Neural cell (in vitro differentiated cells): ENCODE measurements around the gene C14orf39.

Experiments used
- MXI1 ChIP-seq: fragments of 450-650 bp; conservative IDR thresholded peaks from 2 replicates; pipeline ENCODE4 v1.6.1; 2014; ENCODE audit warnings: antibody characterized with exemption, mild to moderate bottlenecking; ENCODE audit not compliant: poor library complexity, severe bottlenecking
- POLR2AphosphoS5 ChIP-seq: IDR thresholded peaks from 2 replicates; pipeline ENCODE4 v1.6.1; 2012
- TF ChIP-seq, protein P1 (sequence below): fragments of 450-650 bp; IDR thresholded peaks from 2 replicates; pipeline ENCODE4 v1.5.1; 2014; ENCODE audit warnings: antibody characterized with exemption, mild to moderate bottlenecking, moderate library complexity; ENCODE audit not compliant: poor library complexity, severe bottlenecking

DNA sequence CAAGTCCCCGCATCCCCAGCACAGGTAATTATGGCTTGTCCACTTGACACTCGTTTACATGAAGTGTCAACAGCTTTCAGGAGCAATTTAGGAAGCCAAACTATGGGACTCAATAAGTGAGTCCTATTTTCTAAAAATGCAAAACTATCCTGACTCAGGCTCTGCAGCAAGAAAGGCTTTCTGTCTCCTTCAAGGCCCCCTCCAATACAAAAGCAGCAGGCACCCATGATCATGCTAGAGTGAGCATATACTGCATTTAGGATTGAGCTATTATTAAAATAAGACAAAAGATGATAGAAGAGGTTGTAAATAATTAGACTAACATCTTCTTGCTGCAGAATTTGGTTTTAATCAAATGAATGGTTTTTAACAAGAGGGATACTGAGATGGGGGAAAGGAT is 26.3 kb upstream of the C14orf39 start:
- TF ChIP-seq POLR2AphosphoS5 (no peak), MXI1 (no peak)
- TF ChIP-seq, protein P1, sequence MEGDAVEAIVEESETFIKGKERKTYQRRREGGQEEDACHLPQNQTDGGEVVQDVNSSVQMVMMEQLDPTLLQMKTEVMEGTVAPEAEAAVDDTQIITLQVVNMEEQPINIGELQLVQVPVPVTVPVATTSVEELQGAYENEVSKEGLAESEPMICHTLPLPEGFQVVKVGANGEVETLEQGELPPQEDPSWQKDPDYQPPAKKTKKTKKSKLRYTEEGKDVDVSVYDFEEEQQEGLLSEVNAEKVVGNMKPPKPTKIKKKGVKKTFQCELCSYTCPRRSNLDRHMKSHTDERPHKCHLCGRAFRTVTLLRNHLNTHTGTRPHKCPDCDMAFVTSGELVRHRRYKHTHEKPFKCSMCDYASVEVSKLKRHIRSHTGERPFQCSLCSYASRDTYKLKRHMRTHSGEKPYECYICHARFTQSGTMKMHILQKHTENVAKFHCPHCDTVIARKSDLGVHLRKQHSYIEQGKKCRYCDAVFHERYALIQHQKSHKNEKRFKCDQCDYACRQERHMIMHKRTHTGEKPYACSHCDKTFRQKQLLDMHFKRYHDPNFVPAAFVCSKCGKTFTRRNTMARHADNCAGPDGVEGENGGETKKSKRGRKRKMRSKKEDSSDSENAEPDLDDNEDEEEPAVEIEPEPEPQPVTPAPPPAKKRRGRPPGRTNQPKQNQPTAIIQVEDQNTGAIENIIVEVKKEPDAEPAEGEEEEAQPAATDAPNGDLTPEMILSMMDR = no peak
